Thyroid gland (tissue), 4 donors: ENCODE results near the gene CLASP1. TPM values are rescaled to one million over a fixed set of nuclear protein-coding genes. Genes with fewer than 3 reads are reported as not detected.

Experiments used
- DNase-seq, 2 donors: peaks; one replicate each; pipeline ENCODE4 v3.0.0-alpha.2; 2019
- H3K27ac ChIP-seq, 3 donors: fragments of 200-600 bp; sonication (generic); 1 replicate in 2 of 3; 2 replicates in 1 of 3; pipeline ENCODE4 v1.5.1; 2016 to 2019; ENCODE audit warnings: mild to moderate bottlenecking in 1 of 3, moderate library complexity in 1 of 3
- H3K27me3 ChIP-seq: fragments of 200-600 bp; sonication (generic); one replicate; pipeline ENCODE4 v1.5.1; 2019
- H3K36me3 ChIP-seq, 2 donors: fragments of 200-600 bp; sonication (generic); one replicate each; pipeline ENCODE4 v1.5.1; 2016 to 2019
- H3K4me1 ChIP-seq, 2 donors: fragments of 200-600 bp; sonication (generic); one replicate each; pipeline ENCODE4 v1.5.1; 2017 to 2019
- H3K4me3 ChIP-seq, 3 donors: fragments of 200-600 bp; sonication (generic); replicated peaks in 1 of 3; 1 replicate in 2 of 3; 2 replicates in 1 of 3; pipeline ENCODE4 v1.5.1; 2016; ENCODE audit warnings: mild to moderate bottlenecking in 1 of 3
- H3K9me3 ChIP-seq: fragments of 200-600 bp; sonication (generic); one replicate; pipeline ENCODE4 v1.5.1; 2017
- CTCF ChIP-seq, 6 experiments: fragments of 200-600 bp in 3 of 6; fragments of 450-650 bp in 3 of 6; sonication (generic) in 3 of 6; IDR thresholded peaks; one replicate each; pipeline ENCODE4 v1.5.1; 2016 to 2019; ENCODE audit warnings: antibody characterized with exemption in 6 of 6, mild to moderate bottlenecking in 2 of 6, inconsistent platforms in 1 of 6, moderate library complexity in 1 of 6
- POLR2A ChIP-seq, 2 donors: fragments of 450-650 bp; IDR thresholded peaks; one replicate each; pipeline ENCODE4 v1.6.1; 2017; ENCODE audit warnings: antibody characterized with exemption in 2 of 2, mild to moderate bottlenecking in 2 of 2, moderate library complexity in 1 of 2
- WGBS, 2 donors: methylation state at CpG; one replicate each; pipeline ENCODE4 v1.1.5; 2017; 5-methylcytosine and 5-hydroxymethylcytosine counted together
- intact Hi-C: fragments of 100-400 bp; cut with DNase I; formaldehyde crosslinking; loops from one replicate; pipeline ENCODE4 v1.15.1; 2023
- total RNA-seq, 4 donors: library from RNA; depleted of rRNA; stranded (reverse); fragments of >200 nt; gene quantifications; one replicate each; pipeline ENCODE4 v1.2.3, GENCODE V29; 2016

The CLASP1 gene
- total RNA-seq, 4 donors from 2014 or later = 69.3 to 110 (median 98.3) TPM

GRCh38 chr2:121419081-121419699 is 230.1 kb downstream of the CLASP1 start:
- intact Hi-C loops = no loop called here
- TF ChIP-seq POLR2A (IDR thresholded peaks at IDR 0.05) (no peak), CTCF (IDR thresholded peaks at IDR 0.05) (no peak)
- no peaks in the 10 kb centered on the region for H3K27me3 ChIP-seq
- H3K4me1 ChIP-seq = no peaks in the 10 kb centered on the region
- H3K36me3 ChIP-seq = peaks cover 0 to 6% of the 10 kb centered on the region in 2 donors
- H3K4me3 ChIP-seq = no peak overlapping the region
- WGBS, 2 donors = 95 to 97% methylated on average over 3 of the region's 3 CpGs
- no peaks in the 10 kb centered on the region for H3K9me3 ChIP-seq
- DNase-seq = no peak
- no peak overlapping the region for H3K27ac ChIP-seq

- Histone ChIP-seq H3K27me3 (no peaks in the 10 kb centered on the region), H3K4me3 (no peak overlapping the region), H3K4me1 (no peaks in the 10 kb centered on the region), H3K27ac (no peak overlapping the region), H3K9me3 (no peaks in the 10 kb centered on the region), H3K36me3 (peaks cover 0 to 6% of the 10 kb centered on the region in 2 donors)
- 95 to 96% methylated on average over 18 of the region's 18 CpGs for WGBS, 2 donors
- TF ChIP-seq POLR2A (IDR thresholded peaks at IDR 0.05) = no peak
- TF ChIP-seq CTCF (IDR thresholded peaks at IDR 0.05) = no peak
- intact Hi-C loops = no loop called here
- DNase-seq = no peak
These were observed 230.7 kb downstream of the CLASP1 start for GRCh38 chr2:121418494-121419058.

GRCh38 chr2:121417826-121418225 is 231.4 kb downstream of the CLASP1 start:
- Histone ChIP-seq H3K4me3 (no peak overlapping the region), H3K4me1 (no peaks in the 10 kb centered on the region), H3K9me3 (no peaks in the 10 kb centered on the region), H3K27me3 (no peaks in the 10 kb centered on the region), H3K36me3 (peaks cover 0 to 6% of the 10 kb centered on the region in 2 donors), H3K27ac (no peak overlapping the region)
- no peak for TF ChIP-seq POLR2A (IDR thresholded peaks at IDR 0.05)
- TF ChIP-seq CTCF (IDR thresholded peaks at IDR 0.05) = no peak
- 86 to 91% methylated on average over 4 of the region's 4 CpGs for WGBS, 2 donors
- DNase-seq = no peak
- intact Hi-C loops = no loop called here

- no peak overlapping the region for H3K4me3 ChIP-seq
- DNase-seq = no peak
- H3K9me3 ChIP-seq = no peaks in the 10 kb centered on the region
- intact Hi-C loops = no loop called here
- H3K27me3 ChIP-seq = no peaks in the 10 kb centered on the region
- H3K4me1 ChIP-seq = peaks cover 0 to 10% of the 10 kb centered on the region in 2 donors
- peaks cover 0 to 6% of the 10 kb centered on the region in 2 donors for H3K36me3 ChIP-seq
- TF ChIP-seq CTCF (IDR thresholded peaks at IDR 0.05) = no peak
- TF ChIP-seq POLR2A (IDR thresholded peaks at IDR 0.05) = no peak
- H3K27ac ChIP-seq = no peak overlapping the region
- WGBS, 2 donors = 99 to 100% methylated on average over 1 of the region's 1 CpG
These were observed 233.5 kb downstream of the CLASP1 start for GRCh38 chr2:121415727-121416126.

GRCh38 chr2:121412349-121412748 is 236.9 kb downstream of the CLASP1 start:
- Histone ChIP-seq H3K27me3 (no peaks in the 10 kb centered on the region), H3K4me1 (peaks cover 0 to 11% of the 10 kb centered on the region in 2 donors), H3K4me3 (no peak overlapping the region), H3K27ac (no peak overlapping the region), H3K9me3 (no peaks in the 10 kb centered on the region), H3K36me3 (peaks cover 2 to 6% of the 10 kb centered on the region in 2 donors)
- no peak for DNase-seq
- 81 to 93% methylated on average over 1 of the region's 1 CpG for WGBS, 2 donors
- intact Hi-C loops = no loop called here
- no peak for TF ChIP-seq POLR2A (IDR thresholded peaks at IDR 0.05)
- no peak for TF ChIP-seq CTCF (IDR thresholded peaks at IDR 0.05)
